Choroid plexus epithelial cell (primary cell): ENCODE data around the gene NUP160.

Source experiments
- DNase-seq: peaks from one replicate; pipeline ENCODE4 v3.0.0-alpha.2; 2010; ENCODE audit warnings: low read depth
- H3K4me3 ChIP-seq: 2 replicates; pipeline ENCODE4 v1.5.1; 2011; ENCODE audit warnings: low read depth, mild to moderate bottlenecking, control low read depth, low read length, moderate library complexity
- TF ChIP-seq, protein P1 (sequence below): conservative IDR thresholded peaks from 2 replicates; pipeline ENCODE4 v1.5.1; 2011; ENCODE audit warnings: low read depth, mild to moderate bottlenecking, control low read depth, inconsistent platforms, low read length, moderate library complexity

Gene NUP160

GRCh38 chr11:47732271-47732670, 115.9 kb downstream of the NUP160 start:
- DNase-seq: no peak
- TF ChIP-seq, protein P1, sequence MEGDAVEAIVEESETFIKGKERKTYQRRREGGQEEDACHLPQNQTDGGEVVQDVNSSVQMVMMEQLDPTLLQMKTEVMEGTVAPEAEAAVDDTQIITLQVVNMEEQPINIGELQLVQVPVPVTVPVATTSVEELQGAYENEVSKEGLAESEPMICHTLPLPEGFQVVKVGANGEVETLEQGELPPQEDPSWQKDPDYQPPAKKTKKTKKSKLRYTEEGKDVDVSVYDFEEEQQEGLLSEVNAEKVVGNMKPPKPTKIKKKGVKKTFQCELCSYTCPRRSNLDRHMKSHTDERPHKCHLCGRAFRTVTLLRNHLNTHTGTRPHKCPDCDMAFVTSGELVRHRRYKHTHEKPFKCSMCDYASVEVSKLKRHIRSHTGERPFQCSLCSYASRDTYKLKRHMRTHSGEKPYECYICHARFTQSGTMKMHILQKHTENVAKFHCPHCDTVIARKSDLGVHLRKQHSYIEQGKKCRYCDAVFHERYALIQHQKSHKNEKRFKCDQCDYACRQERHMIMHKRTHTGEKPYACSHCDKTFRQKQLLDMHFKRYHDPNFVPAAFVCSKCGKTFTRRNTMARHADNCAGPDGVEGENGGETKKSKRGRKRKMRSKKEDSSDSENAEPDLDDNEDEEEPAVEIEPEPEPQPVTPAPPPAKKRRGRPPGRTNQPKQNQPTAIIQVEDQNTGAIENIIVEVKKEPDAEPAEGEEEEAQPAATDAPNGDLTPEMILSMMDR: no peak
- H3K4me3 ChIP-seq: no peak overlapping the region

GRCh38 chr11:47731475-47731874, 116.7 kb downstream of the NUP160 start:
- no peak for DNase-seq
- TF ChIP-seq, protein P1: no peak
- H3K4me3 ChIP-seq: no peak overlapping the region
